ENCODE measurements around the gene PEX13. TPM values are rescaled to one million over a fixed set of nuclear protein-coding genes. Genes with fewer than 3 reads are reported as not detected.
"Not testable (repeated sequence)": the region's sequence is repeated elsewhere in the genome, so short reads cannot be mapped to it uniquely, and the experiment has no call there.

The PEX13 gene
- total RNA-seq, 1 donor from 2014 or later: 28.2 TPM

DNA sequence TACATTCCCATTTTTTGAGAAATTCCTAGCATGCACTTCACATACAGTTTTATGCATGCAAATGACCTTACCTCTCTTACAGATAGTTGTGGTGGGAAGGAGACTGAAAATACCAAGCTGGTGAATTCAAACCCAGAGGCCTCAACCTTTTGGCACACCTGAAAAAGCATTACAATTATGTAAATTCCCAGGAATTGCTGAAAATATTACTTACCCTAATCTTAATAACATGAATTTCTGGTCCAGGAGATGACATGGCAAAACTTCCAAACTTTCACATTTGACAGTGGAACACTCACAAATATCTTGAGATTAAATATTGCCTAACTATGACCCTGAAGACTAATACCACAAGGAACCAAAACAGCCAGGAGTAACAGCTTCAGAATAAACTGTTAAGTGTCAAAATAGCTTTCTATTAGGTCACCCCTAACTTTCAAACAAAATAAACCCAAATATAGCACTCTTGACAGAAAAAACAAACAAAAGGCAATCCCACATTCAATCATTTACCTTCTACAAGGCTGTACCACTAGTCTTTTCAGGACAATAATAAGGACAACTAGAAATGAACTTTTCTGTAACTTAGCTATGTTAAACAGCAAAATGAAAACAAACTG, 10.9 kb upstream of the PEX13 start:
- DNase-seq (ENCODE audit: low spot score): no peak

GRCh38 chr2:61009355-61009754, 8.2 kb upstream of the PEX13 start:
- no peak for DNase-seq (ENCODE audit: low spot score)

DNA sequence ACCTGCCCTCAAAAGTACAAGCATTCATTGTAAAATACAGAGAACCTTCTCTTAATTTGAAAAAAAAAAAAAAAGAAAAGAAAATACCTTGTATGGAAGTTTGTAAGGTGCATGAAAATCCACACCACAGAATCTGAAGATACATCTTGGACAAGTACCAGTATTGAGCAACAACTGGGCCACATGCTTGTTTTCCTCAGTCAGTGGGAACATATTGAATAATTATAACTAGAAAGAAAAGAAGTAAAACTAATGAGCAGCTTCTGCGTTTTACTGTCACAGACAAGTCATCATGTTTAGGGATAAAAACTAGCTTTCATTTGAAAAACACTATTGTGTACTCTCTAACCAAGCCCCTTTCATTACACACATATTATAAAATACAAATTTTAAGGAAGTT, 5.8 kb upstream of the PEX13 start:
- DNase-seq (ENCODE audit: low spot score): no peak

GRCh38 chr2:61012303-61012702, 5.2 kb upstream of the PEX13 start:
- DNase-seq (ENCODE audit: low spot score): not testable (repeated sequence)

DNA sequence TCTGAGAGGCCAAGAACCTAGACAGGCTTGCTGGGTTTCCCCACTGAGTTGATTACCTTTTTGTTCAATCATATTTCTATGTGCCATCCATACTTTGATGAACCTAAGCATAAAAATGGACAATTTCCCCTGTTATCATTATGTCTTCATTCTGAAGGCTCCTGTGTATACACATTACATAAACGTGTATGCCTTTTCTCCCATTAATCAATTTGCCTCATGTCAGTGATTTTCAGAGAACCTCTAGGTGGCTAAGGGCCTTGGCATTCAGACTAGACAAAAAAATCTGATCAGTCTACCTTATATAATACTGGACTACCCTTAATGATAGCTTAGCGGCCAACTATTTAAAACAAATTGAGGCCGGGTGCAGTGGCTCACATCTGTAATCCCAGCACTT, 4.1 kb upstream of the PEX13 start:
- no peak for DNase-seq (ENCODE audit: low spot score)

DNA sequence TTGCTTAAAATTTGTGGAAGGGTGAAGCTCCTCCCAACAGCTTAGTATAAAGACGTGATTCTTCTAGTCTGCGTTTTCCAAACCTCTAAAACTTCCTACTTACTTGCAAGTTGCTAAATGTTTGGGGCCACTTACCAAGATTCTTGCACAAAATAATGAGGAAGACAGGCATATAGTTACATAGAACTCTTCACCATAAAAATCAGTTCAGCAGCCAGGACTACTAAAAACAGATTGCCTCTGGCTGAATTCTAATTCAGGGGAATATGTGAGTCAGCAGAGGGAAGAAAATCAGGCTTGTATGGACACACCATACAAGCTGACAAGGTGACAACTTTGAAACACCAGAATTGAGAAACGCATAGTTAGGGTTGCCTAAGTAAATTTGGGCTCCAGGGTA, 2.8 kb upstream of the PEX13 start:
- DNase-seq (ENCODE audit: low spot score): no peak

GRCh38 chr2:61015976-61016375, 1.5 kb upstream of the PEX13 start:
- DNase-seq (ENCODE audit: low spot score): no peak

DNA sequence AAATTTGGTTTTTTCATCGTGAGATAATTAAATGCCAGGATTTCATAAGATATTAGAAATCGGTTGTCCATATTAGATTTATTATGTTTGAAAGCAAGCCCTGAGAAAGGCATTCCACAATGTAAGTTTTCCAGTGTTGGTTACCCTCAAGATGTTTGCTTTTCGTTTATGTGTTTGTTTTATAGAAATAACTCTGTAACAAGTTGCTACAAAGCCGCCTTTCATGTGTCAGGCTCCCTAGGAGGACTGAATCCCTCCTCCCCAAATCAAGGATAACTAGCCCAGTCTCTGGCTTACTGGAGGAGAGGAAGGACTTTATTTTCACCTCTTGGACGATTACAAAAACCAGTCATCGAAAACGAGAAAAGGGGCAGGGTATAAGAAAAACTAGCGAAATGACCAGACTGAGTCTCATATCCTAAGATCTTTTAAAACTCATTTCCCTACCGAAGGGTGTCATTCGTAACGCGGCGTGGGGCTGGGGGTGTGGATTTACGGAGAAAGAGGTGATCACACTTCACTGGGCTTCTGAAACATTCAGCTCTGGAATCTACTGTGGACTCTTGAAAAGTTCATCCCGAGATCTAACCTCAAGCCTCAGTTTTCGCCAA, 1.0 kb upstream of the PEX13 start:
- no peak for DNase-seq (ENCODE audit: low spot score)

DNA sequence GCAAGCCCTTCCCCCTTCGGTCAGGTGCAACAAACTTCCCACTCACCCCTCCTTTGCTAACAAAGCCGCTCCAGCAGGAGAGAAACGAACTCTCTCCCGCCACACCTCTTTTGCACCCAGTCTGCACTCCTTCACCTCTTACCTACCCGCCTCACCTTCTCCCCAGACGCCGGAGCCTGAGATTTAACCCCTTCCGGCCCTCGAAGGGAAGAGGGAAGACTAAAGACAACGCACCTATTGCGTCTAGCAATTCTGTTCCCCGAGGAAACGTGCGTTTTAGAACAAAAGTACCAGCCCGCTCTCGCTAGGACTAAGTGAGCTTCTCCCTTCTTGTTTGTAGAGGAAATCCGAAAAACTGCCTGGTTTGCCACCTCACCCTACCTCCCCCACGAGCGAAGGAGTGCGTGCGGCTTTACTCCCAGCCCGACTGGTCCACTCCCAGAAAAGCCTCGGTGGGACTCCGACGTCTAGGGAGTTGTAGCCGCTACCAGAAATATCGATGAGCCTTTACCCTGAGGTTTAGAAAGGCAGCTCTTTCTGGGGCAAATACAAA, 441 bp upstream of the PEX13 start:
- DNase-seq (ENCODE audit: low spot score): peak; percentile 88

DNA sequence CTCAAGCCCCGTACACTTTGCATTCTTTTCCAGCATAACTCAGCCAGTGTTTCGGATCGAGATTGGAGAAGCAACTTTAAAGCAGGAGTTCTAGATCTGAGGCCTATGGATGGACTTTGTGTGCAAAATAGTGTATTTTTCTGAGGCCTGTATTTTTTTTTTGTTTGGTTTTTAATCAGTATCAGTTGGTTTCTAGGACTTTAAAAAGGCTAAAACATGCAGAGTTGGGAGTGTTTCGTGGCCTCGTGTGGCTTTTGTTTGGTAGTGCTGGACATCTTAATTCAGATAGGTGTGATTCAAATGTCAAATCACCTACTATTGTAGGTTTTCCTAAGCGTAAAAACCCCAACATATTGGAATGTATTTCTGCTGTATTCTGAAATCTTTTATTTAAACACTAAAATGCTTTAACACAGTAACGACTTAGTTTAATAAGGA, 817 bp downstream of the PEX13 start:
- DNase-seq (ENCODE audit: low spot score): no peak

DNA sequence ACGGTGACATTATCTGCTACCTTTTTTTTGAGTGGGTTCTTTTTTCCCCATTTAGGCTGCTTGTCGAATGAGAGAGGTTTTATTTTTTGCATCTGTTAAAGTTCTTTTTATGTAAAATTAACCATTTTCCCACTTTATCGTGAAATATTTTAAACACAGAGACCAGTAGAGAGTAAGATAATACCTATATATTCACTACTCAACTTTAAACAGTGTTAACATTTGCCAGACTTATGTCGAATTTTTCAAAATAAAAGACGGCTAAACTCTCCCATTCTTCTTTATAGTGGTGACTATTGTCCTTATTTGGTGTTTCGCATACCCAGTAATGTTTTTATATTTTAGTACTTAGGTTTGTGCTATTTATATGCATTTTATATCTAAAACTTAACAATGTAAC, 1.3 kb downstream of the PEX13 start:
- DNase-seq (ENCODE audit: low spot score): no peak

- DNase-seq (ENCODE audit: low spot score): no peak
Observed at GRCh38 chr2:61021228-61021660, 3.7 kb downstream of the PEX13 start.

- no peak for DNase-seq (ENCODE audit: low spot score)
Observed at GRCh38 chr2:61023670-61024069, 6.2 kb downstream of the PEX13 start.

DNA sequence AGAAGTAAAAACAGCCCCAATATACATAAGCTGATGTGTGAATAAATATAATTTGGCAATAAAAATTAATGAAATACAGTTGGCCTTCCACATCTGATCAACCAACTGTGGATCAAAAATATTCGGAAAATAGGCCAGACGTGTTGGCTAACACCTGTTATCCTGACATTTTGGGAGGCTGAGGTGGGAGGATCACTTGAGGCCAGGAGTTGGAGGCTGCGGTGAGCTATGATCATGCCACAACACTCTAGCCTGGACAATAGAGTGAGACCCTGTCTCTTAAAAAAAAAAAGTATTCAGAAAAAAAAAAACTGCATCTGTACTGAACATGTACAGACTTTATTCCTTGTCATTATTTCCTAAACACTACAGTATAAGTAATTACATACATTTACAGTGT, 12.0 kb downstream of the PEX13 start:
- DNase-seq (ENCODE audit: low spot score): no peak

- DNase-seq (ENCODE audit: low spot score): not testable (repeated sequence)
Observed at GRCh38 chr2:61034592-61034991, 17.1 kb downstream of the PEX13 start.

DNA sequence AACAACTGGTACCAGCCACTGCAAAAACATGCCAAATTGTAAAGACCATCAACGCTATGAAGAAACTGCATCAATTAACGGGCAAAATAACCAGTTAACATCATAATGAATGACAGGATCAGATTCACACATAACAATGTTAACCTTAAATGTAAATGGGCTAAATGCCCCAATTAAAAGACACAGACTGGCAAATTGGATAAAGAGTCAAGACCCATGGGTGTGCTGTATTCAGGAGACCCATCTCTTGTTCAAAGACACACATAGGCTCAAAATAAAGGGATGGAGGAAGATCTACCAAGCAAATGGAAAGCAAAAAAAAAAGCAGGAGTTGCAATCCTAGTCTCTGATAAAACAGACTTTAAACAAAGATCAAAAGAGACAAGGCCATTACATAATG, 19.1 kb downstream of the PEX13 start:
- DNase-seq (ENCODE audit: low spot score): not testable (repeated sequence)

- DNase-seq (ENCODE audit: low spot score): no peak
Observed at GRCh38 chr2:61042807-61043206, 25.3 kb downstream of the PEX13 start.

GRCh38 chr2:61044636-61045035, 27.1 kb downstream of the PEX13 start:
- no peak for DNase-seq (ENCODE audit: low spot score)

- DNase-seq (ENCODE audit: low spot score): no peak
Observed at GRCh38 chr2:61045226-61045625, 27.7 kb downstream of the PEX13 start.

GRCh38 chr2:61045999-61046398, 28.5 kb downstream of the PEX13 start:
- no peak for DNase-seq (ENCODE audit: low spot score)

DNA sequence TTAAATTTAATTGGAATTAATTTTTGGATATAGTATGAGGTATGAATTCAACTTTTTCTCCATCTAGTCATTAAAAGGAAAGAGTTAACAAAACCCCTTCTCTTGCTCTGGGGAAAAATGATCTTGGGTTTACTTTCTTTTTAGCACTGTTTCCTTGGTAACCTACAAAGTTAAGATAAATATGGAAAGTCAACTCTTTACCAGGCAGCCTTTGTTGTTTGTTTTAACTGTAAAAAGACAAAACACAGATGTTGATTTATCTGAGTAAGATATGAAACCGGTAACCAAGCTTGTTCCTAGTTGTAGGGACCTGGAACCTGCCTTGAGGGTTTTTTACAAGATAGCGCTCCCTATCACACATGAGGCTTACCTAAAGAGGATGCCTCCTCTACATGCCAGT, 38.0 kb downstream of the PEX13 start:
- no peak for DNase-seq (ENCODE audit: low spot score)

DNA sequence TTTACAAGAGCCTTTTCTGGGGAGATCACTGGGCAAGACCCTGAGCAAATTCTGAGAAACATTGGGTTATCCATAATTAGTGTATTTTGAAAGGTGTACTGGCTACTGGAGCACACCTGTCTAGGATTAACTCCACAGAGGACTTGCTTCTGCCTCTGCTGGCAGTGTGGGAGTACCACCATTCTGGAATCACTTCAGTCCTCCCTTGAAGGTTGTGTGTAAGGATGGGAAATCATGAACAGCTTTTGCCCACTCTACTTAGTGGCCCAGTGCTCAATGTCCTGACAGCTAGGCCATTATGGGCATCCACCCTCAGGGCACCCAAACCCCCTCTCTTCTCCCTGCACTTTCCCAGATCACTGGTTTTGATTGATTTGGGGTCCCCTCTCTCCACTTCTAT, 40.0 kb downstream of the PEX13 start:
- no peak for DNase-seq (ENCODE audit: low spot score)

DNA sequence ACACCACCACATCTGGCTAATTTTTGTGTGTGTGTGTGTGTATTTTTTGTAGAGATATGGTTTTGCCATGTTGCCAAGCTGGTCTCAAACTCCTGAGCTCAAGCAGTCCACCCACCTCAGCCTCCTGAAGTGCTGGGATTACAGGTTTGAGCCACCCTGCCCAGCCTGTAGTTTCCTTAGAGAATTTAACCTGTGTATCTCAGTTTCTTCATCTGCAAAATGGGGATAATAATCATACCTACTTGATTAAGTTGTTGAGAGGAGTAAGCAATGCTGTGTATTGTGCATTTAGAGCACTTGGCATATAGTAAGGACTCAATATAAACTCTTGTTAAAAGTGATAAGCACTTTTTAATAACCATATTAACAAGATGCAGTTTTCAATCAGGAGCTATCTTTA, 41.9 kb downstream of the PEX13 start:
- DNase-seq (ENCODE audit: low spot score): no peak

Data from ureter (tissue), 1 donor.